HuH-7.5 (cell line): ENCODE measurements around the gene ARL4C.
"Not testable (repeated sequence)": the region's sequence is repeated elsewhere in the genome, so short reads cannot be mapped to it uniquely, and the experiment has no call there.

Source experiments
- DNase-seq: peaks from one replicate; pipeline ENCODE4 v3.0.0; 2011; ENCODE audit warnings: low spot score

Gene ARL4C

GRCh38 chr2:234472155-234472554 is 24.7 kb downstream of the ARL4C start:
- DNase-seq = no peak

- no peak for DNase-seq
These were observed 26.9 kb downstream of the ARL4C start for GRCh38 chr2:234469972-234470371.

- no peak for DNase-seq
These were observed 27.5 kb downstream of the ARL4C start for GRCh38 chr2:234469251-234469845.

- DNase-seq = no peak
These were observed 28.4 kb downstream of the ARL4C start for GRCh38 chr2:234468503-234468902.

- DNase-seq = no peak
These were observed 29.6 kb downstream of the ARL4C start for GRCh38 chr2:234467289-234467688.

GRCh38 chr2:234464291-234464645 is 32.6 kb downstream of the ARL4C start:
- DNase-seq = no peak

GRCh38 chr2:234463626-234464290 is 33.1 kb downstream of the ARL4C start:
- DNase-seq = no peak

- no peak for DNase-seq
These were observed 34.5 kb downstream of the ARL4C start for GRCh38 chr2:234462218-234462992.

GRCh38 chr2:234459401-234460009 is 37.4 kb downstream of the ARL4C start:
- DNase-seq = no peak

GRCh38 chr2:234458466-234458865 is 38.4 kb downstream of the ARL4C start:
- no peak for DNase-seq

- DNase-seq = no peak
These were observed 39.5 kb downstream of the ARL4C start for GRCh38 chr2:234457421-234457820.

- not testable (repeated sequence) for DNase-seq
These were observed 41.6 kb downstream of the ARL4C start for GRCh38 chr2:234455246-234455645.

- DNase-seq = no peak
These were observed 42.4 kb downstream of the ARL4C start for GRCh38 chr2:234454433-234454832.

- DNase-seq = no peak
These were observed 43.7 kb downstream of the ARL4C start for GRCh38 chr2:234453216-234453615.

- DNase-seq = no peak
These were observed 44.8 kb downstream of the ARL4C start for GRCh38 chr2:234451852-234452625.

- no peak for DNase-seq
These were observed 45.6 kb downstream of the ARL4C start for GRCh38 chr2:234451242-234451641.

GRCh38 chr2:234450431-234451124 is 46.3 kb downstream of the ARL4C start:
- no peak for DNase-seq

- no peak for DNase-seq
These were observed 48.2 kb downstream of the ARL4C start for GRCh38 chr2:234448506-234449184.

GRCh38 chr2:234447963-234448362 is 48.9 kb downstream of the ARL4C start:
- no peak for DNase-seq

GRCh38 chr2:234447189-234447588 is 49.7 kb downstream of the ARL4C start:
- no peak for DNase-seq
